GM12872 (cell line): Measurements from ENCODE around the gene CFAP65.

ENCODE experiments used
- TF ChIP-seq, protein P1 (sequence below): IDR thresholded peaks from 3 replicates; pipeline ENCODE4 v1.5.1; 2011; ENCODE audit warnings: low read depth, mild to moderate bottlenecking, low read length, moderate library complexity; ENCODE audit not compliant: insufficient read depth

Gene CFAP65

DNA sequence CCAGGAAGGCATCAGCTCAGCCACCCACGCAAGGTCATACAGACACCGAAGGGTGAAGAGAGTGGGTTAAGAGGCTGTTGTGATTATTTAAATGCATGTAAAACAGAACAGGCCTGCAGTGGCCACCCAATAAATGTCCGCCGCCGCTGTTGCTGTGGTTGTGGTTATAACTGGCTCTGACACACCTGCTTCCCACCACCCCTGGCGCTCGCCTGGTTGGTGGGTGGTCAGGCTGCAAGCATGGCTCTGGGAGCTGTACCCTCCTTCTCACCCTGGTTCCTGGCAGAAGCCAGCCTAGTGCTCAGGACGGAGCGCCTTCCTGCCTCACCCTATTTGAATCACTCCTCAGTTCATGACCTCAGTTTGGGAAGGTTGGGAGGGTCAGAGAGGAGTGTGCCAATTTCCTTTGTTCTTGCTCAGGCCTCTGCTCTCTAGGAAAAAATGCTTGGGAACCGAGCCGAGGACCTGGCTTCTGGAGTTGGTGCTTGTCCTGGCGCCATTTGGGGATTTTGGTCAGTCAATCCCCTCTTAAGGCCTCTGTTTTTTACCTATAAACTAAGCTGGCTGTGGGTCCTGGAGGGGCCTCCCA is 42.8 kb downstream of the CFAP65 start:
- TF ChIP-seq, protein P1, sequence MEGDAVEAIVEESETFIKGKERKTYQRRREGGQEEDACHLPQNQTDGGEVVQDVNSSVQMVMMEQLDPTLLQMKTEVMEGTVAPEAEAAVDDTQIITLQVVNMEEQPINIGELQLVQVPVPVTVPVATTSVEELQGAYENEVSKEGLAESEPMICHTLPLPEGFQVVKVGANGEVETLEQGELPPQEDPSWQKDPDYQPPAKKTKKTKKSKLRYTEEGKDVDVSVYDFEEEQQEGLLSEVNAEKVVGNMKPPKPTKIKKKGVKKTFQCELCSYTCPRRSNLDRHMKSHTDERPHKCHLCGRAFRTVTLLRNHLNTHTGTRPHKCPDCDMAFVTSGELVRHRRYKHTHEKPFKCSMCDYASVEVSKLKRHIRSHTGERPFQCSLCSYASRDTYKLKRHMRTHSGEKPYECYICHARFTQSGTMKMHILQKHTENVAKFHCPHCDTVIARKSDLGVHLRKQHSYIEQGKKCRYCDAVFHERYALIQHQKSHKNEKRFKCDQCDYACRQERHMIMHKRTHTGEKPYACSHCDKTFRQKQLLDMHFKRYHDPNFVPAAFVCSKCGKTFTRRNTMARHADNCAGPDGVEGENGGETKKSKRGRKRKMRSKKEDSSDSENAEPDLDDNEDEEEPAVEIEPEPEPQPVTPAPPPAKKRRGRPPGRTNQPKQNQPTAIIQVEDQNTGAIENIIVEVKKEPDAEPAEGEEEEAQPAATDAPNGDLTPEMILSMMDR, result no peak

DNA sequence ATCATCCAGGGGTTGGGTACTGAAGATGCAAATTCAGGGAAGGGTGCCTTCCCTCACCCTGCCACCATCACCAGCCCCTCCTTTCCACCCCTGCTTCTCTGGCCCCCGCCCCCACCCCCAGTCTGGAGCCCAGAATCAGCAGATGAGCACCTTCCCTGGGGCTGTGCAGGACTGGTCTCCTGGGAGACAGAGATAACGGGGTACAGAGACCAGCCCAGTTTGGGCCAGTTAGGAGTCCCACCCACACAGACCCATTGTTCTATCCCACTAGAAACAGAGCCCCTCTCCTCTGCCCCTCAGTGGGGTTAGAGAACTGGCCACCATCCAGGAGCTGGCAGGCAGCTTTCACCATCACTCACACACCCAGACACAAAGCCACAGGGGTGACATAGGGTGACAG is 43.6 kb downstream of the CFAP65 start:
- TF ChIP-seq, protein P1, result no peak

- TF ChIP-seq, protein P1, result no peak
Measured at GRCh38 chr2:218996937-218997336, 44.4 kb downstream of the CFAP65 start.

GRCh38 chr2:218995972-218996711 is 45.2 kb downstream of the CFAP65 start:
- TF ChIP-seq, protein P1, result peak; percentile 85

- TF ChIP-seq, protein P1, result no peak
Measured at GRCh38 chr2:218995561-218995960, 45.8 kb downstream of the CFAP65 start.

DNA sequence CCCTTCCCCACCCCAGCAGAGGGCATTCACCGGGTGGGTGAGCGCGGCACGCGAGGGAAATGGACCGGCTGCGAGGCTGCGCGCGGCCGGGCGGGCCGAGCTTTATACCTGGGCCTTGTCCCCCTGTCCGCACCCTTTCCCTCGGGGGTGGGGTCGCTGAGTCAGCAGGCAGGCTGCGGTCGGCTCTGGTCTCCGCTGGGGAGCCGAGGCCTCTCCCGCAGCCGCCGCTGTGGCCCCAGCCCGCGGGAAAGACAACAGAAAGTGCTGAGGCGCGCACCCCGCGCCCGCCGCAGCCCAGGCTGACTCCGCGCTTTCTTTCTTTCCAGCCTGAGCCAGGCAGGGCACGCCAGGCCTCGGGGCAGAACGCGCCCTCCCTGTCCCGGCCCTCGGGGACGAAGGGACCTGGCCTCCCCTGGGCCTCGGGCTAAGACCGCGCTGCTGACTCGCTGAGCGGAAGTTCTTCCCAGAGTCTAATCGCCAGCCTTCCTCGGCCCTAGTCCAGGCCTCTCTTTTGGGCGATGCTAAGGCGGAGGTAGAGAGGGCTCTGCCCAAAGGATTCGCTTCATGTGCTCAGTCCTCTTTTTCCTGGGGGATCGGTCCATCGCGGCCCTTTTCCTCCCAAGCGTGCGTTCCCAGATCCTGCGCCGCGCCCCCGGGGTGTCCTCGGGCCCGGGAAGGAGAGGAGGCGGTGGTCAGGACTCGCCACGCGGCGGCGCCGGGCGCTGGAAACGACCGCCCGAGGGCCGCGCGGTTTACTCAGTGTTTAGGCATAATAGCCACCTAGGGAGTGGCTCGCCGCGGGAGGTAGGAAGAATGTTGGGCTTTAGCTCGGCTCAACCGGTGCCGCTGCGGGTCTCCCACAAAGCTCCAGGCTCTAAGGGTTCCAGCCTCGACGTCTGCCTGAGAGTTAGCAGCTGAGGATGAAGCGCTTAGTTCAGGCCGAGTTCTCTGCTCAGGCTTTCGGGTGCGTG is 47.7 kb downstream of the CFAP65 start, which contains the start of gene CRYBA2:
TSS of gene CRYBA2 (minus strand) at position 78 of the 971 bp plus-strand sequence. CDS start 246 bp downstream, outside the sequence.
- TF ChIP-seq, protein P1, result no peak
